OCI-LY7 (cell line): ENCODE results near the gene SHISAL2A.

ENCODE experiments used
- CTCF ChIP-seq: fragments of 200-600 bp; sonication (generic); conservative IDR thresholded peaks from 2 replicates; pipeline ENCODE4 v1.5.1; 2014; ENCODE audit warnings: mild to moderate bottlenecking, antibody characterized with exemption, low read length, moderate library complexity, mixed read lengths
- EZH2phosphoT487 ChIP-seq: fragments of 200-600 bp; sonication (generic); IDR thresholded peaks from 2 replicates; pipeline ENCODE4 v1.6.1; 2018; ENCODE audit warnings: low read depth, borderline replicate concordance, mild to moderate bottlenecking, mixed run types, antibody characterized with exemption, low read length, moderate library complexity, mixed read lengths

GRCh38 chr1:52680353-52680752, 47.4 kb downstream of the SHISAL2A start:
- TF ChIP-seq CTCF (no peak), EZH2phosphoT487 (no peak)
